Left cardiac atrium (tissue), 4 donors: ENCODE measurements around the gene KCNJ5. TPM values are rescaled to one million over a fixed set of nuclear protein-coding genes. Genes with fewer than 3 reads are reported as not detected.

Experiments used
- ATAC-seq, 2 donors: fragments of 200-7000 bp; cut with Tn5 transposase; one replicate each; pipeline ENCODE4 v1.9.1; 2020; ENCODE audit warnings: mild to moderate bottlenecking in 2 of 2, moderate library complexity in 2 of 2
- DNase-seq: peaks from one replicate; pipeline ENCODE4 v3.0.0-alpha.2; 2020
- intact Hi-C, 2 donors: fragments of 100-400 bp; cut with DNase I; formaldehyde crosslinking; loops; one replicate each; pipeline versions ENCODE4 v1.14.1 to v1.15.1; 2022 to 2023
- total RNA-seq, 2 donors: library from RNA; stranded (reverse); fragmentation: NEBNext Ultra II Directional; extraction: Animal tissue kit (Norgen Biotek cat#: 25700); gene quantifications; one replicate each; pipeline ENCODE4 v1.2.1, GENCODE V29; 2021
- donor health status: DM: no; HTN: yes; CAD: no.
- donor health status: DM: no; HTN: yes; CAD: no; lungs with severe emphysema.
- donor health status: DM: yes; HTN: yes; CAD: no.
- donor health status: Dilated cardiomyopathy.

The KCNJ5 gene
- total RNA-seq, 2 donors from 2014 or later, result 6.1 to 15.6 TPM

- intact Hi-C loops, result no loop called here
- DNase-seq (no peak), ATAC-seq (no peak)
These were observed 76.4 kb downstream of the KCNJ5 start for GRCh38 chr11:128967578-128967977.

- intact Hi-C loops, result no loop called here
- DNase-seq (no peak), ATAC-seq (no peak)
These were observed 77.8 kb downstream of the KCNJ5 start for GRCh38 chr11:128968916-128969315.

Other genes starting within 250 kb of the KCNJ5 start
- gene FLI1, start 197.3 kb upstream of the KCNJ5 start, total RNA-seq, result 10 to 100 TPM; 22.1 to 27.9 TPM
- gene KCNJ1, start 24.1 kb upstream of the KCNJ5 start, total RNA-seq, result not detected
- gene TP53AIP1, start 51.5 kb downstream of the KCNJ5 start, total RNA-seq, result not detected